HG03442 (cell line): ENCODE data around the gene RALGPS1.

Experiments
- ATAC-seq: cut with Tn5 transposase; IDR thresholded peaks from one replicate; pipeline ENCODE4 v1.9.1; 2021; ENCODE audit warnings: mild to moderate bottlenecking, moderate library complexity; ENCODE audit not compliant: unreplicated experiment

RALGPS1 gene

DNA sequence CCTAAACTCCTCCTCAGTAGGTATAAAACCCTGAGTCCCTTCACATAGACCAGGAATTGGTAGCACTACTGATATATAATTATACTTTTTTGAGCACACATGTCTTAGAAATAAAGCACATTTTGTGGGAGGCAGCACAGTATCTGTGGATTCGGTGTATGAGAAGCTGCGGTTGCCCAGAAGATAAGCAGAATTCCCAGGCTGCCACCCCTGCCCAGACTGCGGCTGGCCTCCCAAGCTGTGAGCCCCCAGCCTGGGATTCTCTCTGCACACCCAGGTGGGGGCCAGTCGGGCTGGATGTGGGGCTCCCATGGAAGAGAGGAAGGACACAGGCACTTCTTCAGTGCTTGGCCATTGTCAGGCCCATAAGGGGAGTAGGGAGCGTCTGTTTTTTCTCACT, 233.4 kb downstream of the RALGPS1 start:
- no peak for ATAC-seq

DNA sequence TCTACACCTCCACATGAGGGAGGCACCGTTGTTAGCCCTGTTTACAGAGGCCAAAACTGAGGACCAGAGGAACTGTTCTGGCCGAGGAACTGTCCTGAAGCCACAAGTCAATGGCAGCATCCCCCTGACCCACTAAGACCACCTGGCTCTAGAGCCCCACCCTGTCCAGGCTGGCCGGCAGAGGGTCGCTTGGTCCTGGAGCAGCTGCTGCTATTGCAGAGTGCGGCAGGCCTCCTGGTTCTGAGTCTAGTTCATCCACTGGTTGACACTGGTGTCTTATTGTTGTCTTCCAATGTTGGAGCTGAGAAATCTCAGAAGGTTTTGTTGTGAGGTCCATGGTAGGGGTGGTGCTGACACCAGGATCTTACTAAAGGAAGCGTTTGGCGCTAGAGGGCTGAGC, 234.4 kb downstream of the RALGPS1 start:
- ATAC-seq, result no peak

DNA sequence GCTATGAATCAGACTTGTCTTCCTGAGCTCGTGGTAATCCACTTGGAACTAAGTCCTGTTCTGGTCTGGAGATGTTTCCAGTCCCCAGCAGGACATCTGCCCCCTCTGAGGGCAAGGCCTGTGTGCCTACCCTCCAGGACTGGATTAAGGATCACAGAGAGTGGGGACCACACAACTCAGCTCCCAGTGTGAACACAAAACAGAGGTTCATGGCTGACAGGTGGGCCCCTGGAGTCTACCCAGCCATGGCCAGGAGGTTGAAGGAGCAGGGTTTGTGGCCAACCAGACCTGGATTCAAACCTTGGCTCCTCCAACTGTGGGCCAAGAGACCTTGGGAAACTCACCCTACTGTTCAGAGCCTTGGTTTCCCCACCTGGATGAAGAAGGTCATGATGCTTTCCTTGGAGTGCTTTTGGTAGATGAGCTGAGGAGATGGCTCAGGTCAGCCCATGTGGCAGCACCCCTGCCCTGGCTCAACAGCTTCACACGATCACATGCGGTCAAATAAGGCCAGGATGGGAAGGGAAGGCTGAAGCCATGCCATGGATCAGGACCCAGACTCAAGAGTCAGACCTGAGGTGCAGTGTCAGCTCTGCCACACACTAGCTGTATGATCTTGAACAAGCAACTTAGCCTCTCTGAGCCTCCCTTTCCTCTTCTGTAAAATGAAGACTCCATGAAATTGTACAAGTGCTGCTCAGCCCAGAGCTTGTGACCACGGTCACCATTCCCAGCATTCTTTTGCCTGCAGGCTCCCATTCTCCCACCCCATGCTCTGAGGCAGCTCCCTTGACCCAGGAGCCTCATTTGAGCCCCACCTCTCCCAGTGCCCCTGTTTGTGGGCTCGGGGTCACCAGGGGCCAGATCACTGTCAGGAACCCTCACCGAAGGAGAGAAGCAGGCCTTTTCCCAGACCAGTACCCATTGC, 235.1 kb downstream of the RALGPS1 start:
- no peak for ATAC-seq

DNA sequence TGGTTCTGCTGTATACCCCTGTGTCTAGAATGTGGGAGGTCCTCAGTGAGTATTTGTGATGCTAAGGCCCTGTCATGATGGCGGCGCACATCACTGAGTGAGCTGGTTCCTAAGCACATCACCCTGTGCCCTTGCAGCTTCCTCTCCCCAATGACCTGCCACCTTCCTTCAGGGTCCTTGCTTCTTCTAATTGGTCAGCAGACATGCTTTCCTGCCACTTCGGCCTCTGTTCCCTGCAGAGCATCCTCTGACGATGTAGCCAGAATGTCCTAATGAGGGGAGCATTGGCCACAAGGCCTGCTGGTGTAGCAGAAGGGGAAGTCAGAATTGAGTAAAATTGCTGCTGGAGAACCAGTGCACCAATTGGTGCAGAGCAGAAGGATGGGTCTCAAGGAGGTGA, 238.9 kb downstream of the RALGPS1 start:
- ATAC-seq, result no peak

DNA sequence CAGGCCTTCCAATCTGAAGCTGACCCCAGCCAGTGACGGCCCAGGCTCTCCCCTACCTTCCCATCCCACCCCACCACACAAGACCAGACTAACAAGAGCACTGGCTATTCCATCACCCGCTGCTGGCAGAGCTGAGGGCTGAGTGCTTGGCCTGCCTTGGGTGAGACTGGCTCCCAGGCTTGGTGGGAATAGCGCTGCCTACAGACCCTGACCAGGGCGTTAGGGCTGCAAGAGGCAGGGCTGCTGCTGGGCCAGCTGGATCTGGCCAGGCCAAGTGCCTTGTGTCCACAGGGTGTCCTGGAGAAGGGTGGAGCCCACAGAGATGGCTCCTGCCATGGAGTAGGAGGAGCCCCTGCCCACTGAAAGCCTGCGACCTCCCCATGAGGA, 239.4 kb downstream of the RALGPS1 start:
- ATAC-seq, result peak; percentile 22

DNA sequence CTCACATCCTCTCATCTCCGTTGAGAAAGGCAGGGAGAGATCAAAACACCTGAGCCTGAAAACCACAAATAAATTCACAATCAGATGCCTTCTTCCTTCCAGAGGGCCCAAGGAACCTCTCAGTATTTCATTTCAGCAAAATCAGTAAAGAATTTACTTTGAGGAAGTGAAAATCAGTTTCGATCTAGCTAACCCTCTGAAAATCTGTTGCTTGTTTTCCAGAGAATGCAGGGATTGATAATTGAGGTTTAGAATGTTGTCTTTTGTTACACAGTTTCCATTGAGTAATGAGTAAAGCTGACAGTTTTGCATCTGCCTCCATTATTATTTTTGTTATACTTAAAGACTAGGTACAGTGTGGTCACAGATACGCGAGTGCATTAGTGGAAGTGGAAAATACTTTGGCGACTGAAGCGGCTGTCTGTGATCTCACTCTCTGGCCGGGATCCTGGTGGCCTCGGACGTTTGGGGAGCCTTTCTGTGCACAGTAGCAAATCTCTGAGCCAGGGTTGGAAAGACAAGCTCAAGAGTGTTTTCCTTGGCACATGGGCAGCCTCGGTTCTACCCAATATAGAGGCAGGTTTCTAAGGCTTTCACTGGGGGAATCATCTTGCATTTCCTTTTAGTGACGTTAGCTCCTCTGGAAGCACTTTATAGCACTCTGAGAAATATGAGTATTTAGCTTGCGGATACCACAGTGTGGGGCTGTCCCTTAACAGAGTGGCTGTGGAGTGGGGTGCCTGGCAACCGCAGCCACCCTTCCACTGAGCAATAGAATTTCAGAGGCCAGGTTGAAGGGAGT, 240.0 kb downstream of the RALGPS1 start:
- peak; percentile 58 for ATAC-seq

DNA sequence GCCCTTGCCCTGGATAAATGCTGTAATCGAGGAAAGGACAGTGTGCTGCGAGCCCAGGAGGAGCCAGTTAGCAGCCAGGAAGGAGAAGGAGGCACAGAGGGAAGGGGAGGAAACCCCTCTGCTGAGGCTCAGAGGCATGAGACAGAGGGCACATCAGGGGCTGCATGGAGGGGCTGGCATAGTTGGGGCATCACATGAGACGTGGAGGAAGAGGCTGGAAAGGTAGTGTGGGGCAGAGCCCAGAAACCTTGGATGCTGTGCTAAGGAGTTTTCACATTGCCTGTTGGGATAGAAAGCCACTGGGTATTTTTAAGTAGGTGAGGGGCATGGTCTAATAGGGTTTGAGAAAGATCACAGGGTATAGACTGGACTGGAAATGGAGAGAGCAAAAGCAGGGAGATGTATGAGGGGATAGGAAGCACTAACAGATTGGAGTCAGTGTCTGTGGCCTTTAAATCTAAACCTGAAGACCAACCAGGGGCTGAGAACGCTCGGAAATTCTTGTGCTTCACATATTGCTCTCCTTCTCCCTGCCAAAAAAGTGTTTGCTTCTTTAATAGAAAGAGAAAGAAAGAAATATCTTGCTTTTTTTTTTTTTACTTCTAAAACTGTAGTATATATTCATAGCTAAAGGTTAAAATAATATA, 240.9 kb downstream of the RALGPS1 start:
- no peak for ATAC-seq

DNA sequence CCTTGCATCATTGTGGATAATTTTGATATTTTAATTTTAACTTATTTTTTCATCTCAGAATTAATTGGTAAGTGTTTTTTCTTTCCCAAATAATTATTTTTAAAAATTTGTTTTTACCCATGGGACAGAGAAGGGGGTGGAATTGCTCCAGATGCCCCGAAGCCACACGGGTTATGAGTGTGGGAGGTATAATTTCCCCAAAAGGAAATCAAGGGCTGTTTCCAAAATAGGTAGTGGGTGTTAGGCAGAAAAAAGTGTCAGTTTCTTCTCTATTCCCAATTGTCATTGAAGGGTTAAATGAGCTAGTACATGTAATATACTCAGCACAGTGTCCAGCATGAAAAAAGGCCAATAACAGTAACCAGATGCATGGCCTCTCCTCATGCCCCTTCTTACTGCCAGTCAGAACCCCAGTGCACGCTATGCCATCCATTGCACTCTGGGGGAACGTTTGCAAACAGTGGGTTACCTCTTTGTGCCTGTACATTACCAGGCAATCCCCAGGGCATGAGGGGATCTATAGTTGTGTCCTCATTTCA, 244.3 kb downstream of the RALGPS1 start:
- no peak for ATAC-seq

DNA sequence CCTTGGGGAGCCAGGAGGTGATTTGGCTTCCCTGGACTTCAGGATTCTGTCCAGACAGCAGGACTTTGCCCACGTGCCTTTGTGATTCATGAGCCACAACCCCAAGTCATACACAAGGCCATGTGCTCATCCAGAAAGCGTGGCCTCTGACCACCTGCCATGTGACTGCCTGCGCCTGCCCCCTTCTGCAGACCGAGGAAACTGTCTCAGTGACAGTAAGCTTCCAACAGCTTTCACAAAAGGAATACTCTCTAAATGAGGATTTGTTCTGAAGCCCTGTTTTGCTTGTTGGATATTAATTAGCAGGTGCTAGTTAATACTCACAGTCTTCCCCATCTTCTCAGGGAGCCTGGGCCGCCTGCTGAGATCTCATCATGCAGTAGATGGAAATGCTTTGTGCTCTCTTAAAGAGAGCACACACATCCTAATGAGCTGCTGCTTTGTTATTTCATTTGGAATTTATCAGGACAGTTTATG, 244.8 kb downstream of the RALGPS1 start:
- no peak for ATAC-seq

DNA sequence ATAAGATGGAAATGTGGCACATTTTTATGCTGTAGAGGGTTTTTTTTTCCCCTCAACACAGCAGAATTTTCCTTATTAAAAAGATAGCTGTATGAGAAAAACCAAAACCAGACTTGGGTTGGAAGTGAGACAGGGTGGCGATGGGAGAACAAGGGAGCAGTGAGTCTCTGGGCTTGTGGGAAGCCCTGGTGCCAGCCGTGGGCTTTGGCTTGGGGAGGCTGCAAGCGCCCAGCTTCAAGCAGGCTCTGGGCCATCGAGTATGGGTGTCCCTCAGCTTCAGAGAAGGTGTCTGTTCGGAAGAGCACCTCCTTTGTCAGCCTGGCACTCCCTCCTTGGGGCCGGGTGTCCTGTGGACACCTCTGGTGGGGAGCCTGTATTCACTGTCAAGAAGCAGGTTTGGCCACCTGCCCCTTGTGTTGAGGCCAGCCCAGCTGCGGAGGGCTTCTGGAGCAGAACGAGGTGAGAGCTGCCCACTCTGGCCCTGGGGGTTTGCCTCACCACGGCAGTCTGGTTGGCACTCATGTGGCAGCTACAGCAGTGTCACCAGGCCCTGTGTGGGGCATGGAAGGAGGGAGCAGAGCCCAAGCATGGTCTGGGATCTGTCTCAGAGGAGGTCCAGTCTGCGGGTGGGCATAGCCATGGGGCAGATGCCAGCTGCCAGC, 245.5 kb downstream of the RALGPS1 start:
- ATAC-seq, result no peak

DNA sequence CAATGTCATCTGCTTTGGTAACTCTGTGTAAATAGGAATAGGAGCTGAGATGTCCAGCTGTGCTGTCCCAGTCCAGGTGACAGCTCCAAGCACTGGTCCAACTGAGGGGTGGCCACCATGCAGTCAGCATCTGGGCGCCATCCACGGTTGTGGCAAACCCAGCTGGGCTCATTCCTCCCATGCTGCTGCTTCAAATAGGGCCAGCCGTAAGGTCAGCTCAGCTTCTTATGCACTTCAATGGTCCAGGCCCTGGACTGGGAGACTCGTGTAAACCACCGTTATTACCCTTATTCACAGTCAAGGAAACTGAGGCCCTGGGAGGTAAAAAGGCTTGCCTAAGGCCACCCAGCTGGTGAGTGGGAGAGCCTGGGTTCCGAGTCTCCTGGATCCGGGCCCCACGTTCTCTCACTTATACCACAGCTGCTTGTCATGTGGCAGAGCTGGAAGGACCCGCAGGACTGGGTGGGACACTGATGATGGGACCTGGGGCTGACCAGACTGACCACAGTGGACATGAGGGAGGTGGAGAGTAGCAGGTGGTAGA, 246.6 kb downstream of the RALGPS1 start:
- ATAC-seq, result no peak

DNA sequence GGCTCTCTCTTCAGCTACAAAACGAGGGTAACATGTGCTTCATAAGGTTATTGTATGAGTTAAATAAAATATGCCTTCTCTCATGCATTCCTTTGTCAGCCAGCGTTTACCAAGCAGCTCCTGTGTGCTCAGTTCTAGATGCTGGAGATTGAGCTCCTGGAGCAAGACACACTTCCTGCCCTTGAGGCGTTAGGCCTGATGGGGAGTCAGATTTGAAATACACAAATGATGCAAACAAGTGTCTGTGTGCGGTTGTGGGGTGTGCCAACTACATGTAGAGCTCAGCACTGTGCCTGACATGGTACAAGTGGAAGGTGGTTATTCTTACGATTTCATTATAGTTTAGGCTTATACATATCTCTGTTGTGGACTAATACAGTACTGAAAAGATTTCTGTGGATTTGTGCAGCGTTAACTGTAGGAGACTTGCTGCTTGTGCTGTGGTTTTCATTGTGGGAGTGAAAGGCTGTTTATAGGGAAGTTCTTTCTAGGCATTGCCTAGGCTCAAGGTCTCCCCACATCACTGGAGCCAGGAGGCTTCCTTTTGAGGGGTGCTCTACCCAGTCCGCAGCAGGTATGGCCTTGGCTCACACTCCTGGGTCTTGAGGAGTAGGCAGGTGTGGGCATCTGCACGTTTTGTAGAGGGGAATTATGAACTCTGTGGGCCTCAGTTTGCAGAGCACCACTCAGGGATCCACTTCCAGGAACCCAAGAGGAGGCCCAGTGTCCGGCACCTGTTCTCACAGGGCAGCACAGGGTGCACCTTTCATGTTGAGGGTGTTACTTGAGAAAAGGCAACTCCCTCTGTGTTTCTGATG, 247.7 kb downstream of the RALGPS1 start:
- no peak for ATAC-seq

DNA sequence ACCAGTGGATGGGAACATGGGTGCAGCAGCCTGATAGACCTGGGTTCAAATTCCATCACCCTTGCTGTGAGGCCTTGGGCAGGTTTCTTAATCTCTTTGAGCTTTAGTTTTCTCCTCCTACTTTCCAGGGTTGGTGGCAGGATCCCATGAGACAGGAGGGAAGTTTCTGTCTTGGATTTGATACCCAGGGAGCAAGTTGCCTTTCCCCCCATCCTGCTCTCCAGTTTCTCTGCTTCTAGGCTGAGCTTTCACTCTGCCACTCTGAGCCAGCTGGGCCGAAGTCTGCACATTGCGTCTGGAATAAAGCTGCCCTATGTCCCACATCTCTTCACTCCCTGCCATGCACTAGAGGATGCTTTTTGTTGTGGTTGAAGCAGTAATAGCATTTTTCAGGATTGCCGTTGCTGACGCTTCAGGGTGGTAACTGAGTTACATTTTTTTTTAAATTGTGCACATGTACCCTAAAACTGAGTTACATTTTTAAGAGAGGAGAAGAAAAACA, 248.3 kb downstream of the RALGPS1 start:
- no peak for ATAC-seq

DNA sequence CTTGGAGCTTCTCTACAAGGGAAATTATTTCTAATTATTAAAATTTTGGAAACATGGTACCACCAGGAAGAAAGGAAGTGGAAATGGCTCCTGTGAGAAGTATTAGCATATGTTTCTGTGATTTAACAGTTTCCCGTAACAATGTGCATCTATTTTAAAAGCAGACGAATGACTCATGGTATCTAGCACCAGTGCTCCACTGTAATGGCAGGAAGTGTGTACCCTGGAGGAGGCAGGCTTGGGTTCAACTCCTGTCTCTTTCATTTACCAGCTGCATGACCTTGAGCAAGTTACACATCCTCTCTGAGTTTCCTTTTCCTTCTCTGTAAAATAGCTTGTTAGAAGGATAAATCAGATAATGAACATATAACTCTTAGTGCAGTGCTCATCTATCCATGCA, 248.8 kb downstream of the RALGPS1 start:
- ATAC-seq, result no peak

DNA sequence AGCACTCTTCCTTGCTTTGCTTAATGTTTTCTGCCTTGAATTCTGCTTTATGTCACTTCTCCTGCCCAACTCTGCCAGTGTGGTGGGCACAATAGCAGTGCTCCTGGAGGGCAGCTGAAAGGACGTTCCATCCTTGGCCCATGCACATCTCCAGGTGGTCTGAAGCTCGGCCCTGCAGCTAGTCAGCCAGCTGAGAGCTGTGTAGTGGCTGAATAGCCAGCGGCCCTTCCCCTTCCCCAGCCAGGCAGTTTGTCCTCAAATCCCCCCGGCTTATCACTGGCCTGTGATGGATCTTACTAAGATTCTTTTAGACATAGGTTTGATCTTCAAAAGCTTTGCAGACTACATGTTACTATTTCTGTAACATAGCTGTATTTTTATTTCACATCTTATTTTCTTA, 250.5 kb downstream of the RALGPS1 start:
- ATAC-seq, result no peak

DNA sequence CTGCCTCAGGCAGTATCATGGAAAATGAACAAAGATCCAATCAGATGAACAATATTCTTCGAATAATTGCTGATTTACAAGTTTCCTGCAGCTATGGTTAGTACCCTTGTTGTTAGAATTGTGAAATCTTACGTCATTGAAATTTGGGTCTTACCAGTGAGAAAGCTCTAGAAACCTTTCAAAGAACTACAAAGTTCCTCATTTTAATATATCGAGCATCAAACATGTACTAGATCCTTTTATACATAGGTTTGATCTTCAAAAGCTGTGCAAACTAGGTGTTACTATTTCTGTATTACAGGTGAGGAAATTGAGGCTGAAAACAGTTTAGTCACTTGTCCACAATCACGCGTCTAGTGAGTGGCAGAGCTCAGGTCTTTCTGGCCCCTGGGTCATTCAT, 251.5 kb downstream of the RALGPS1 start:
- ATAC-seq, result no peak

DNA sequence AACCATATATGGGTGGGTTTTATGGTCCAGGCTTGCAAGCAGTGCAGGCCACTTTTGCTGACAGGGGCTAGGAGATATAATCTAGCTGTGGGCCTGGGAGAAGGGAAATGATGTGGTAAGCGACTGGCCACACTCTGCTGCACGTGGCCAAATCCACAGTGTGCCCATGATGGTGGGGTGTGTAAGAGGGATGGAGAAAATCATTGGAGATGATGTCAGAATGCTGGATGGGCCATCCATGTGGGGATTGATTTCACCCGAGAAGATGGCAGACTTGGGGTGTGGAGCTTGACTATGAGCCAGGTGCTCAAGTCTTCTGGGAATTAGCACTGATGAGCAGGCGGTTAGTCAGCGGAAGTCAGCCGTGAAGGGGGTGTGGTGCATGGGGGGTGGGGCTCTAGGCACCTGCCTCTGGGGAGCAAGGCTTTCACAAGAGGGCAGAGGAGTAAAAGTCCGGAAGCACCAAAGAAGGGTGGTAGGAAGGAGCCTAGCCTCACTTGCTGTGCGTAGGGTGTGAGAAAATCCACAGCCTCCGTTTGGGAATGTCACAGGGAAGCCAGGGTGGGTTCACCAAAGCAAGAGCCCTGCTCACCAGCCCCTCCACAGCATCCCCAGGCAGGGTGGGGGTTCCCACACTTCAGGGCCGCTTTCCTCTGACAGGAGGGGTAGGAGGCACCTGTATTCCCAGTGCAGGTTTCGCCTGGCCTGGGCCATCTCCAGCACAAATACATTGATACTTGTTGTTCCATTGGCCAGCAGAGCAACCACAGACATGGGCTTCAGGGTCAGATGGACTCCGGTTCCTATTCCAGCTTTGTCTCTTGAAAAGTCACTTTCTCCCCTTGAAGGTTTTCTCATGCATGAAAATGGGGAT, 252.3 kb downstream of the RALGPS1 start:
- peak; percentile 58 for ATAC-seq

DNA sequence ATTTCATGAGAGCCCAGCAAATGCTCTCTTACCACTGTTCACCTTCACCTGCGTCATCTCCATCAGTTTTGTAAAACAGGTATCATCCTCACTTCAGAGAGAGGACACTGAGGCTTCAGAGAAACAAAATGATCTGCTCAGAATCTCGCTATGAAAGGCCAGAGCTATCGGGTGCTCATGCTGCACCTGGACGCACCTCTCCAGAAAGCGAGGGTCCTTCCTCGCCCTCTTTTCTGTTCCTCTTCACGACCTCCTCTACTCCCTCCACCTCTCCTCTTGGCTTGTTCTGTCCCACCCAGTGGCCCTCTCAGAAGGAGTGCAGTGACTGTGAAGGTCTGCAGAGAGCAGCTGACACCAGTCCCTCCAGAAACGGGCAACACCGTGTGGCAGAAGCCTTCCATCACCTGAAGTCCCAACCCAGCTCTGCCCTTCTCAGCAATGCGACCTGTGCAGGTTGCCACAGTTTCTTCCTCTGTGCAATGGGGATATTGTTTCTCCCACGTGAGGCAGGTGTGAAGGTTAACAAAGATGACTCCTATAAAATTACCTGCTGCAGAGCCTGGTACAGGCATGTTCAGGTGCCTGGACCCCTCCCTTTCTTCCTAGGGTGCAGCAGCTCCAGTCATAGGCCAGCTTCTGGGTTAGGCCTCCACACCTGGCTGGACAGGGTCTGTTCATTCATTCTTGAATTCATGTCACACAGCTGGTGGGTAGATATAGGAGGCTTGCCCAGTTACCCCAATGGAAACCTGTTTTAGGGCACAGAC, 253.2 kb downstream of the RALGPS1 start:
- ATAC-seq, result no peak
